Body of pancreas (tissue), 4 donors: Measurements from ENCODE around the gene GRM8.

Experiments used
- CTCF ChIP-seq, 7 experiments: fragments of 450-650 bp in 4 of 7; fragments of 200-600 bp in 3 of 7; sonication (generic) in 3 of 7; IDR thresholded peaks; one replicate each; pipeline ENCODE4 v1.5.1; 2016 to 2019; ENCODE audit warnings: antibody characterized with exemption in 7 of 7
- POLR2A ChIP-seq, 3 donors: fragments of 450-650 bp; IDR thresholded peaks; one replicate each; pipeline ENCODE4 v1.6.1; 2016; ENCODE audit warnings: antibody characterized with exemption in 3 of 3, mild to moderate bottlenecking in 2 of 3

DNA sequence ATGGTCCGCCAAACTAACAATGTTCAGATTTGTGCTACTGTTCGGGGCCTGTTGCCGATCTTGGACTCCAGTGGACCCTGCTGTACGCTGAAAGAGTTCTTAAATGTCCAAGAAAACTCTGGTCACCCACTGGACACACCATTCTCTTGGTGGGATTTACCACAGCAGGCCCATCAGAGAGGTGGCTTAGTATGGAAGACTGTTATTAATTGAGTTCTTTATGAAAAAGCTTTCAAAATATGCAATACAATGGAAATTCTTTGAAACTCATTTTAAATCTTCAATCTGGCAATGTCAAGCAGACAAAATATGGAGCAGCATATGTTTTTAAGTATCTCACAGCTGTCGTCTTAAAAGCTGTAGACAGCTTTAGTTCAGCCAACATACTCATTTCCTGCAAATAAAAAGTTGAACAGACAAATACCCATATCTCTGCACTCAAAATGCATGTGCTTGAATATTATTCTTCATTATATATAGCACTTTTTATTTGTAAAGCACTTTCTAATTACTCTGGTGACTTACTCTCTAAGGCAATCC, 37.4 kb upstream of the GRM8 start:
- TF ChIP-seq CTCF (IDR thresholded peaks at IDR 0.05) (no peak), POLR2A (IDR thresholded peaks at IDR 0.05) (no peak)
